ENCODE results near the gene ZBED4. TPM values are rescaled to one million over a fixed set of nuclear protein-coding genes. Genes with fewer than 3 reads are reported as not detected.

ZBED4 gene
- total RNA-seq, 1 donor from 2014 or later: 36.5 TPM

DNA sequence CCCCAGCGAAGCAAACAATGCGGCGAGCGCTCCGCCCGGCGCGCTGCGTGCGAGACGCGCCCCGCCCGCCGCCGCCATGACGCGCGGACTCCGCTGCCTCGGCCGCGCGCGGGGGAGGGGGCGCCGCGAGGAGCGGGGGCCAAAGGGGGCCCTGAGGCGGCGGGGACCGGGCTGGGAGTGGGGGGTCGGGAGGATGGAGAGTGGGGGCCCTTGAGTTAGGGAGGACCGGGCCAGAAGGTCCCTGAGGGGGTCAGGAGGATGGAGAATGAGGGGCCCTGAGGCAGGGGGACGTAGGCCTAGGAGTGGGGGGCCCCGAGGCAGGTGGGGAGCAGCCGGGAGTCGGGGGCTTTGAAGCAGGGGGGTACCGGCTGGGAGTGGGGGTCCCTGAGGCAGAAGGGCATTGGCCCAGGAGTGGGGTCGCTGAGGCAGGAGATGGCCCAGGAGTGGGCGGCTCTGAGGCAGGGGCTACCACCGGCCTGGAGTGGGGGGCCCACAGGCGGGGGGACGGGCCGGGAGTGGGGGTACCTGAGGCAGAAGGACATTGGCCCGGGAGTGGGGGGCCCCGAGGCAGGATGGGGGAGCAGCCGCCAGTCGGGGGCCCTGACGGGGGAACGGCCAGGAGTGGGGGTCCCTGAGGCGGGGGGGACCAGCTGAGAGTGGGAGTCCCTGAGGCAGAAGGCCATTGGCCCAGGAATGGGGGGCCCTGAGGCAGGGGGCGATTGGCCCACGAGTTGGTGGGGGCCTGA lies 25.6 kb upstream of the ZBED4 start, which contains the start of gene BRD1:
TSS of gene BRD1 (minus strand) at position 21 of the 746 bp plus-strand sequence. CDS start 3,556 bp downstream, outside the sequence.
- Mint-ChIP-seq H3K4me3 (ENCODE audit: low read depth) (peak within 1 kb of the TSS; percentile 84), H3K4me1 (ENCODE audit: low read depth) (peaks cover 26% of the 10 kb centered on the region), H3K9me3 (ENCODE audit: low read depth) (peaks cover 16% of the 10 kb centered on the region), H3K27ac (peak within 1 kb of the TSS; percentile 94), H3K27me3 (peaks cover 6% of the 10 kb centered on the region), H3K36me3 (ENCODE audit: insufficient read depth) (peaks cover 21% of the 10 kb centered on the region)
- TF ChIP-seq, protein P1, sequence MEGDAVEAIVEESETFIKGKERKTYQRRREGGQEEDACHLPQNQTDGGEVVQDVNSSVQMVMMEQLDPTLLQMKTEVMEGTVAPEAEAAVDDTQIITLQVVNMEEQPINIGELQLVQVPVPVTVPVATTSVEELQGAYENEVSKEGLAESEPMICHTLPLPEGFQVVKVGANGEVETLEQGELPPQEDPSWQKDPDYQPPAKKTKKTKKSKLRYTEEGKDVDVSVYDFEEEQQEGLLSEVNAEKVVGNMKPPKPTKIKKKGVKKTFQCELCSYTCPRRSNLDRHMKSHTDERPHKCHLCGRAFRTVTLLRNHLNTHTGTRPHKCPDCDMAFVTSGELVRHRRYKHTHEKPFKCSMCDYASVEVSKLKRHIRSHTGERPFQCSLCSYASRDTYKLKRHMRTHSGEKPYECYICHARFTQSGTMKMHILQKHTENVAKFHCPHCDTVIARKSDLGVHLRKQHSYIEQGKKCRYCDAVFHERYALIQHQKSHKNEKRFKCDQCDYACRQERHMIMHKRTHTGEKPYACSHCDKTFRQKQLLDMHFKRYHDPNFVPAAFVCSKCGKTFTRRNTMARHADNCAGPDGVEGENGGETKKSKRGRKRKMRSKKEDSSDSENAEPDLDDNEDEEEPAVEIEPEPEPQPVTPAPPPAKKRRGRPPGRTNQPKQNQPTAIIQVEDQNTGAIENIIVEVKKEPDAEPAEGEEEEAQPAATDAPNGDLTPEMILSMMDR (IDR thresholded peaks at IDR 0.05; ENCODE audit: unreplicated experiment): no peak
- no peak for DNase-seq (ENCODE audit: low spot score, unreplicated experiment)

DNA sequence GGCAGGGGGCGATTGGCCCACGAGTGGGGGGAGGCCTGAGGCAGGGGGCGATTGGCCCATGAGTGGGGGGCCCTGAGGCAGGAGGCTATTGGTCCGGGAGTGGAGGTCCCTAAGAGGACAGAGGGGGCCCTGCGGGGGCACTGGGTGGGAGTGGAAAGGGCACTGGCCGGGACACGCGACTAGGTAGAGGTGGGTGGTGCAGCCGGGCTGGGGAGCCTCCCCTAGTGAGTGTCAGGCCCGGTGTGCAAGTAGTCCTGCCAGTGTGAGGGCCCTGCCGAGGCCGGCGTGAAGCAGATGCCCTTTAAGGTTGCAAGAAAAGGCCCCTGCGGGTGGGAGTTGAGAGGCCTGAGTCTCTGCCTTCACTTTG lies 25.1 kb upstream of the ZBED4 start:
- H3K27me3 Mint-ChIP-seq: peaks cover 6% of the 10 kb centered on the region
- DNase-seq (ENCODE audit: low spot score, unreplicated experiment): no peak
- H3K9me3 Mint-ChIP-seq (ENCODE audit: low read depth): peaks cover 16% of the 10 kb centered on the region
- peaks cover 19% of the 10 kb centered on the region for H3K36me3 Mint-ChIP-seq (ENCODE audit: insufficient read depth)
- peak overlapping the region; percentile 41 for H3K27ac Mint-ChIP-seq
- TF ChIP-seq, protein P1 (IDR thresholded peaks at IDR 0.05; ENCODE audit: unreplicated experiment): no peak
- H3K4me3 Mint-ChIP-seq (ENCODE audit: low read depth): peak overlapping the region; percentile 42
- H3K4me1 Mint-ChIP-seq (ENCODE audit: low read depth): peaks cover 25% of the 10 kb centered on the region

DNA sequence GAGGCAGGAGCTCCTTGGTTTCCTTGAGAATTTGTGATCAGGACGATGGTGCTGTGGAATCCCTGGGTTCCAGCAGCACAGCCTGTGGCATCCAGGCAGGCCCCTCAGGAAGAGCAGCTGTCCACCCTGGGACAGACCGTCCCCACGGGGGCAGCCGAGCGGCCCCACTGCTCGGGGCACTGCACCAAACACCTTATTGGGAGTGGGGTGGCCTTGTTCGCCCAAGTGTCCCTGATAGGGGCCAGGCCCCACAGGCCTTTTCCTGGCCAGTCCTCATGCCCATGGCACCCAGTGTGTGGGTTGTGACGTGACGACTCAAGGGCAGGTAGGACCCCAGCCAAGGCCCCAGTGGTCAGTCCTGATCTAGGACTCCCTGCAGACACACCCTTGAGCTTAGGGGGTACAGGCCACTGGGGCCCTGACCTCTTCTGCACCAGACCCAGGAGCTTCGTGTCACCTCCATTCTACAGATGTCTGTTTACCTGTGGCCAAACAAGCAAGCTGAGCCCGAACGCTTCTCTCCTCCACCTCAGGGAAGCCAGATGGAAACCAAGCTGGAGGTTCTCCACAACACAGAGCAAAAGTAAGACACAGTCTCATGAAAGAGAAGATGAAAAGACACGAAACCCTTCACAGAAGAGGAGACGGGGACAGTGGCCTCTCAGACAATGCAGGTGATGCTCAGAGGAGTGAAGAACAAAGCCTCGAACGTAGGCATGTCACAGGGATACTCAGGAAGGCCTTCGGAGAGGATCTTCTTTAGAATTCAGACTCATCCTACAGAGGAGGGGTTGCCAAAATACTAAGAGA lies 24.4 kb upstream of the ZBED4 start:
- TF ChIP-seq, protein P1 (IDR thresholded peaks at IDR 0.05; ENCODE audit: unreplicated experiment): no peak
- peaks cover 6% of the 10 kb centered on the region for H3K27me3 Mint-ChIP-seq
- peak overlapping the region; percentile 41 for H3K27ac Mint-ChIP-seq
- peak overlapping the region; percentile 44 for H3K4me3 Mint-ChIP-seq (ENCODE audit: low read depth)
- H3K36me3 Mint-ChIP-seq (ENCODE audit: insufficient read depth): peaks cover 13% of the 10 kb centered on the region
- peaks cover 18% of the 10 kb centered on the region for H3K4me1 Mint-ChIP-seq (ENCODE audit: low read depth)
- peaks cover 16% of the 10 kb centered on the region for H3K9me3 Mint-ChIP-seq (ENCODE audit: low read depth)
- DNase-seq (ENCODE audit: low spot score, unreplicated experiment): no peak

DNA sequence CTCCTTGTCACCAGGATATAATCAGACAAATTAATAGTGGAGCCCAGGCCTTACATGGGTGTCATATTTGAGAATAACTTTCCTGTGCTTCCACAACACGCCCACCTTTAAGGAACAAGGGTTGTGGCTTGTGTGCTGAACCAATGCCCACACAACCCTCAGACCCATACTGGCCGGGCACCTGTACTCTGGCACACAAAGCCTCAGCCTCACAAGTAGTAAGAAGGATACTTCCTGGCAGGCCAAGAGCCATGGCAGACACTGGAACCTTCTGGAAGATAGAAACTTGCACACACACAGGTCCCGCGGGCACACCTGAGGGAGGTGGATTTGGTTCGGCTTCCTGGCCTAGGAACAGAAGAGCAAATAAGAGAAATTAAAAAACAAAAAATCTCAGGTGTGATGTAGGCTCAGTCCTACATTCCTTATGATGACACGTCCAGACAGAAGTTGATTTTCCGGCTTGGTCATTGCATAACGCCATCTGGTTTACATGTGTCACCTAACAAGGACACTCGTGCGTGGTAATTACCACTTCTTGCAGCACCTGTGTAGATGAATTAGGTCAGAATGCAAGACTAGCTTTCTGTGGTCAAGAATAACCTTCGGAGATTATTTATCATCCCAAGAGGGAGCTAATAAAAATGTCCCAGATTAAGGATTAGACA lies 20.2 kb upstream of the ZBED4 start:
- H3K36me3 Mint-ChIP-seq (ENCODE audit: insufficient read depth): peaks cover 9% of the 10 kb centered on the region
- H3K4me1 Mint-ChIP-seq (ENCODE audit: low read depth): no peaks in the 10 kb centered on the region
- TF ChIP-seq, protein P1 (IDR thresholded peaks at IDR 0.05; ENCODE audit: unreplicated experiment): no peak
- peaks cover 16% of the 10 kb centered on the region for H3K9me3 Mint-ChIP-seq (ENCODE audit: low read depth)
- H3K27me3 Mint-ChIP-seq: peaks cover 12% of the 10 kb centered on the region
- H3K4me3 Mint-ChIP-seq (ENCODE audit: low read depth): no peak overlapping the region
- DNase-seq (ENCODE audit: low spot score, unreplicated experiment): no peak
- no peak overlapping the region for H3K27ac Mint-ChIP-seq

Measured in progenitor cell of endocrine pancreas (in vitro differentiated cells).